Fibroblast of lung (primary cell): ENCODE measurements around the gene RAI1. TPM values are rescaled to one million over a fixed set of nuclear protein-coding genes. Genes with fewer than 3 reads are reported as not detected.

Experiments used
- DNase-seq, 2 donors: peaks; one replicate each; pipeline versions ENCODE4 v3.0.0 to v3.0.0-alpha.2; 2010; ENCODE audit warnings: low read depth in 2 of 2
- H2AFZ ChIP-seq: 2 replicates; pipeline ENCODE4 v1.5.1; 2012; ENCODE audit warnings: low read length, control low read depth, inconsistent platforms
- H3K27ac ChIP-seq: 2 replicates; pipeline ENCODE4 v1.5.1; 2011; ENCODE audit warnings: low read length, control low read depth; ENCODE audit not compliant: insufficient read depth
- H3K27me3 ChIP-seq: 2 replicates; pipeline ENCODE4 v1.5.1; 2011; ENCODE audit warnings: mild to moderate bottlenecking, low read length; ENCODE audit not compliant: control insufficient read depth, insufficient read depth
- H3K36me3 ChIP-seq: 2 replicates; pipeline ENCODE4 v1.5.1; 2011; ENCODE audit warnings: low read length; ENCODE audit not compliant: control insufficient read depth, insufficient read depth
- H3K4me1 ChIP-seq: 2 replicates; pipeline ENCODE4 v1.5.1; 2011; ENCODE audit warnings: low read length; ENCODE audit not compliant: control insufficient read depth, insufficient read depth; ENCODE audit errors: extremely low read depth
- H3K4me2 ChIP-seq: 2 replicates; pipeline ENCODE4 v1.5.1; 2011; ENCODE audit warnings: low read length, control low read depth; ENCODE audit not compliant: insufficient read depth; ENCODE audit errors: extremely low read depth
- H3K4me3 ChIP-seq, 4 experiments: fragments of 200-600 bp in 1 of 4; sonication (generic) in 1 of 4; replicated peaks in 1 of 4; 2 replicates each; pipeline ENCODE4 v1.5.1; 2011 to 2016; ENCODE audit warnings: low read length in 4 of 4, low read depth in 3 of 4, mild to moderate bottlenecking in 3 of 4, control low read depth in 2 of 4, inconsistent platforms in 1 of 4, mixed read lengths in 1 of 4; ENCODE audit not compliant: insufficient read depth in 1 of 4; ENCODE audit errors: control extremely low read depth in 1 of 4
- H3K79me2 ChIP-seq: 2 replicates; pipeline ENCODE4 v1.5.1; 2012; ENCODE audit warnings: mild to moderate bottlenecking, low read length, inconsistent platforms; ENCODE audit not compliant: control insufficient read depth, insufficient read depth
- H3K9ac ChIP-seq: 2 replicates; pipeline ENCODE4 v1.5.1; 2011; ENCODE audit warnings: mild to moderate bottlenecking, low read length, control low read depth; ENCODE audit not compliant: insufficient read depth
- H3K9me3 ChIP-seq: 2 replicates; pipeline ENCODE4 v1.5.1; 2012; ENCODE audit warnings: low read depth, low read length; ENCODE audit not compliant: control insufficient read depth, insufficient read depth
- H4K20me1 ChIP-seq: 2 replicates; pipeline ENCODE4 v1.5.1; 2011; ENCODE audit warnings: low read length; ENCODE audit not compliant: control insufficient read depth, insufficient read depth; ENCODE audit errors: extremely low read depth
- EZH2 ChIP-seq: IDR thresholded peaks from 2 replicates; pipeline ENCODE4 v1.5.1; 2012; ENCODE audit warnings: low read length, control low read depth, mild to moderate bottlenecking; ENCODE audit errors: missing control alignments
- polyA plus RNA-seq, 2 donors: library from polyadenylated mRNA; depleted of rRNA in 1 of 2; stranded (reverse) in 1 of 2; unstranded in 1 of 2; fragments of >200 nt; gene quantifications; 2 replicates each; pipeline ENCODE4 v1.2.1, GENCODE V29; 2011 to 2012; ENCODE audit warnings: missing spikeins in 1 of 2
- total RNA-seq: library from RNA; depleted of rRNA; stranded (reverse); fragments of >200 nt; gene quantifications from 2 replicates; pipeline ENCODE4 v1.2.1, GENCODE V29; 2014
- TF ChIP-seq, protein P1 (sequence below), 2 donors: IDR thresholded peaks in 1 of 2; conservative IDR thresholded peaks in 1 of 2; 1 replicate in 1 of 2; 2 replicates in 1 of 2; pipeline ENCODE4 v1.5.1; 2011 to 2012; ENCODE audit warnings: low read length in 2 of 2, control low read depth in 1 of 2, inconsistent platforms in 1 of 2, low read depth in 1 of 2, mild to moderate bottlenecking in 1 of 2

The RAI1 gene
- total and polyA plus RNA-seq, 2 donors (not counting 1 experiment from before 2014, with no cell fraction given): 2.1 to 6.6 TPM

- Histone ChIP-seq H3K9ac (no peak overlapping the region), H3K9me3 (no peaks in the 10 kb centered on the region), H3K36me3 (no peaks in the 10 kb centered on the region), H4K20me1 (no peaks in the 10 kb centered on the region), H3K4me3 (no peak overlapping the region), H3K27ac (no peak overlapping the region), H3K79me2 (no peaks in the 10 kb centered on the region), H2AFZ (no peak overlapping the region), H3K27me3 (no peaks in the 10 kb centered on the region), H3K4me1 (peaks cover 8% of the 10 kb centered on the region), H3K4me2 (no peak overlapping the region)
- DNase-seq: no peak
- no peak for TF ChIP-seq EZH2
- TF ChIP-seq, protein P1, sequence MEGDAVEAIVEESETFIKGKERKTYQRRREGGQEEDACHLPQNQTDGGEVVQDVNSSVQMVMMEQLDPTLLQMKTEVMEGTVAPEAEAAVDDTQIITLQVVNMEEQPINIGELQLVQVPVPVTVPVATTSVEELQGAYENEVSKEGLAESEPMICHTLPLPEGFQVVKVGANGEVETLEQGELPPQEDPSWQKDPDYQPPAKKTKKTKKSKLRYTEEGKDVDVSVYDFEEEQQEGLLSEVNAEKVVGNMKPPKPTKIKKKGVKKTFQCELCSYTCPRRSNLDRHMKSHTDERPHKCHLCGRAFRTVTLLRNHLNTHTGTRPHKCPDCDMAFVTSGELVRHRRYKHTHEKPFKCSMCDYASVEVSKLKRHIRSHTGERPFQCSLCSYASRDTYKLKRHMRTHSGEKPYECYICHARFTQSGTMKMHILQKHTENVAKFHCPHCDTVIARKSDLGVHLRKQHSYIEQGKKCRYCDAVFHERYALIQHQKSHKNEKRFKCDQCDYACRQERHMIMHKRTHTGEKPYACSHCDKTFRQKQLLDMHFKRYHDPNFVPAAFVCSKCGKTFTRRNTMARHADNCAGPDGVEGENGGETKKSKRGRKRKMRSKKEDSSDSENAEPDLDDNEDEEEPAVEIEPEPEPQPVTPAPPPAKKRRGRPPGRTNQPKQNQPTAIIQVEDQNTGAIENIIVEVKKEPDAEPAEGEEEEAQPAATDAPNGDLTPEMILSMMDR (conservative IDR thresholded peaks at IDR 0.05 in 1 of 2, IDR thresholded peaks at IDR 0.05 in 1 of 2; ENCODE audit: low read depth in 1 of 2, low read length in 2 of 2): no peak
Observed at GRCh38 chr17:17667231-17667630, 14.0 kb upstream of the RAI1 start.

DNA sequence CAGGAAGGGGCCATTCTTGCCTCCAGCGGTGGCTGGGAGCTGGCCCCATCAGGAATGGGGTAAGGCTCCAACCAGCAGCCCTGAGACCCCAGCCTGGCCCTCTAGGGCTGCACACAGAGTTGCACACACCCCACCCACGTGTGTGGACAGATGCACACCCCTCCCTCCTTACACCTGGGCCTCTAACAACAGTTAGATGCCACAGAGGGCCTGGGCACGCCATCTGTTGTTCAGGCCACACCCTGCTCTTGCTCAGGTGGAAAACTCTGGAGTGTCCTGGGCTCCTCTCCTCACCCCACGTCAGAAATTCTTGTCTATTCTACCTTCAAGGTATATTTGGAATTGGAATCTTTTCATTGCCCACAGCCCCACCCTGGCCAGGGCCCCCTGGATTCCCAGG is 13.3 kb upstream of the RAI1 start:
- Histone ChIP-seq H2AFZ (no peak overlapping the region), H3K36me3 (no peaks in the 10 kb centered on the region), H3K4me3 (no peak overlapping the region), H3K9me3 (no peaks in the 10 kb centered on the region), H3K27me3 (peaks cover 1% of the 10 kb centered on the region), H3K27ac (no peak overlapping the region), H3K79me2 (no peaks in the 10 kb centered on the region), H3K9ac (no peak overlapping the region), H4K20me1 (no peaks in the 10 kb centered on the region), H3K4me1 (peaks cover 5% of the 10 kb centered on the region), H3K4me2 (no peak overlapping the region)
- TF ChIP-seq, protein P1 (conservative IDR thresholded peaks at IDR 0.05 in 1 of 2, IDR thresholded peaks at IDR 0.05 in 1 of 2; ENCODE audit: low read depth in 1 of 2, low read length in 2 of 2): no peak
- TF ChIP-seq EZH2: no peak
- DNase-seq: no peak

DNA sequence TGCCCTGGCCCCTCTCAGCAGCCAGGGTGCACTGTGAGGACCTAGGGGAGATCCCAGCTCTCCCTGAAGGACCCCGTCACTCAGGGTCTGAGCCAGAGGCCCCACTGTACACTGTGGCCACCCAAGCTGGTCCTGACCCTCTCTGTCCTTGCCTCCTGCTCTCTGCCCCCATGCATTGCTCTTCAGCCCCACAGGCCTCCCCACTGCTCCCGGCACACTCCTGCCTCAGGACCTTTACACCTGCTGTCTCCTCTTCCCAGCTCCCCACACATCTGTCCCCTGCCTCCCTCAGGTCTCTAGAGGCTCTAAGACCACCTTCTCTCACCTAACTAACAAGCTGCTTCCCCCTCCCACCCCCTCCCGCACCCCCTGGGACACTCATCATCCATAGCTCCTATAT is 12.9 kb upstream of the RAI1 start:
- Histone ChIP-seq H3K9ac (no peak overlapping the region), H3K27ac (no peak overlapping the region), H3K4me3 (no peak overlapping the region), H3K4me1 (peaks cover 2% of the 10 kb centered on the region), H4K20me1 (no peaks in the 10 kb centered on the region), H2AFZ (no peak overlapping the region), H3K79me2 (no peaks in the 10 kb centered on the region), H3K36me3 (no peaks in the 10 kb centered on the region), H3K9me3 (no peaks in the 10 kb centered on the region), H3K4me2 (no peak overlapping the region), H3K27me3 (peaks cover 5% of the 10 kb centered on the region)
- DNase-seq: no peak
- TF ChIP-seq, protein P1 (conservative IDR thresholded peaks at IDR 0.05 in 1 of 2, IDR thresholded peaks at IDR 0.05 in 1 of 2; ENCODE audit: low read depth in 1 of 2, low read length in 2 of 2): no peak
- no peak for TF ChIP-seq EZH2
